HG02970 (cell line): ENCODE data around the gene USP3.

Experiments
- ATAC-seq: cut with Tn5 transposase; IDR thresholded peaks from one replicate; pipeline ENCODE4 v1.9.1; 2021; ENCODE audit warnings: mild to moderate bottlenecking, moderate library complexity, moderate number of reproducible peaks; ENCODE audit not compliant: unreplicated experiment, low FRiP score

Gene USP3

GRCh38 chr15:63494408-63494807, 10.0 kb upstream of the USP3 start:
- ATAC-seq = no peak

GRCh38 chr15:63495343-63495742, 9.1 kb upstream of the USP3 start:
- no peak for ATAC-seq

GRCh38 chr15:63495780-63496488, 8.5 kb upstream of the USP3 start:
- ATAC-seq = no peak

GRCh38 chr15:63497642-63498467, 6.5 kb upstream of the USP3 start:
- ATAC-seq = no peak

DNA sequence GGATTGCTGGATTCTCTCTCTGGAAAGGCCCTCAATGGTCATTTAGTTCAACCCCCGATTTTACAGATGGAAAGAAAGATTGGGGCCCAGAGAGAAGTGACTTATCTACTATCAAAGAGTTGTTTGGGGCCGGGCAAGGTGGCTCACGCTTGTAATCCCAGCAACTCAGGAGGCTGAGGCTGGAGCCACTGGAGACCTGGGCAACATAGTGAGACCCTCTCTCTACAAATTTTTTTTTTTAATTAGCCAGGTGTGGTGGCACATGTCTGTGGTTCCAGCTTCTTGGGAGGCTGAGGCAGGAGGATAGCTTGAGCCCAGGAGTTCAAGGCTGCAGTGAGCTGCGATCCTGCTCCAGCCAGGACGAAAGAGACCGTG, 5.2 kb upstream of the USP3 start:
- ATAC-seq = no peak

DNA sequence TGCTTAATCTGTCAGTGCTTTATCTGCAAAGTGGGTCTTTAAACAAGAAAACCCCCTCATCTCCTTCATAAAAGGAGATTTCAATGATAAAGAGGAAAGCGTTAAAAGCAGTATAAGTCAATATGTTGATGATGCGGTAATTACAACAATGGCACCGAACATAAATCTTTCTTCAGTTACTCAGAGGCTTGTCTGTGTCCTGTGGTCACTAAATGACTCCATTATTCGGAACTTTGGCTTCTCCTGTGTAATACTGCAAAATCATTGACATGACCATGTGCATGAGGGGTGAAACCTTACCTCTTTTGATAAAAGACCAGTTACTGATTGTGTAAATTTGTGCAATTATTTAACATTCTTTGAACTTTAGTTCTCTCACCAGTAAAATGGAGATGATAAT, 4.8 kb upstream of the USP3 start:
- ATAC-seq = no peak

- no peak for ATAC-seq
These were observed 3.8 kb upstream of the USP3 start for GRCh38 chr15:63500265-63501250.

GRCh38 chr15:63501256-63502089, 2.9 kb upstream of the USP3 start:
- no peak for ATAC-seq

GRCh38 chr15:63502137-63502766, 2.1 kb upstream of the USP3 start:
- ATAC-seq = no peak

DNA sequence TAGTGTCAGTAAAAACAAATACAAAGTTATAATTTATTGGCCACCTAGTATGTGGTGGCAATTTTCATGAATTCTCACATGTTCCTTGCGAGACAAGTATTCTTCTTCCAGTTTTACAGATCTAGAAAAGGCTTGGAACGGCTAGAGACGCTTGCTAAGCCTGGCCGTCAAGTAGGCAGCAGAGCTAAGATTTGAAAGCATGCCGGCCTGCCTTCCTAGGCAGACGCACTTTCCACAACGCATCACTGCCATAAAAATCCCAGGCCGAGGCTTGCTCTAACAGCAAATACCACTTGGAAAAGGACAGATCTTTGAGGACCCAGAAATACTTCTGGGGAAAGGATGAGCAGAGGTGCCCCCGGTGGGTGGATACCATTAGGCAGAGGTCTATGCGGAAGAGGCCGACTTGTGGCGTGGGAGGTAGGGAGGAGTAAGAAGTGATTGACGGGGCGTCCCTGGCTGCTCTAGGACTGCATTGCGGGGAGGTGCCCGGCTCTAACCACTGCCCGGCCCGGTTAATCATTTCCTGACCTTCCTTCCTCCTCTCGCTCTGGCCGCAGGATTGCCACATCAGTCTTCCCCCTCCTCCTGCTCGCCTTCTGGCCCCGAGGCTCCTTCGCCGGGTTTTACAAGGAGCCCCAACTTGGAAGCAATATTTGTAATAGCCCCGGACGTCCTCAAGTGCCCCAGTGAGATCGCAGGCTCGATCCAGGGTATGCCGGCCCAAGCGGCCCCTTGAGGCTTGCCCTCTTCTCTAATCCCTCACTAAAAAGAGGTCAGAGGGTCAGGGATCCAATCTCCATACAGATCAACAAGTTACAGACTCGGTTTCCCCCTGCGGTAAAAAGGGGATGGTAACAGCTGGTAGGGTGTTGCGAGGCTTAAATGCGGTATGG, 1.3 kb upstream of the USP3 start:
- ATAC-seq = peak; percentile 38

DNA sequence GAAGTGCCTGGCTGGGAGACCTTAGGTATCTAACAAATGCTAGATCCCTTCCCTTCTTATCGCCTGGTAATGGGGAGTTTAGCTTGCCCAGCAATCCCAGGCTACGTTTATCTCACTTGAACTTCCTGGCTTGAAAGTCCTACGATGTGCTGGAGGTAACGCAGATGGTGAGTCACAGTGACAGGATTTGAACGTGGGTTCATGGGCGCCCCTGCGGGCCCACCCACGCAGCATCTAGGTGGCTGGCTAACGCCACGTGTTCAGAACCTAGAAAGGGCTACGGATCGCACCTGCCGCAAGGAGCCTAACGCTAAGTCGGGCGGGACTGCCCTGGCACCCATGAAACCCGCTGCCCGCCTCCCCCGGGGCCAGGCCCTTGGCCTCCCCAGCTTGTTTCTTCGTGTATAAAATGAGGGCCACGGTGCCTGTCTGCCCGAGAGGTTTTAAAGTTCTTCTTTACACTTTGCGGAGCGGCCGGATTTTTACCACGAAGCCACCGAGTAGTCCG, 600 bp upstream of the USP3 start:
- ATAC-seq = peak; percentile 17

DNA sequence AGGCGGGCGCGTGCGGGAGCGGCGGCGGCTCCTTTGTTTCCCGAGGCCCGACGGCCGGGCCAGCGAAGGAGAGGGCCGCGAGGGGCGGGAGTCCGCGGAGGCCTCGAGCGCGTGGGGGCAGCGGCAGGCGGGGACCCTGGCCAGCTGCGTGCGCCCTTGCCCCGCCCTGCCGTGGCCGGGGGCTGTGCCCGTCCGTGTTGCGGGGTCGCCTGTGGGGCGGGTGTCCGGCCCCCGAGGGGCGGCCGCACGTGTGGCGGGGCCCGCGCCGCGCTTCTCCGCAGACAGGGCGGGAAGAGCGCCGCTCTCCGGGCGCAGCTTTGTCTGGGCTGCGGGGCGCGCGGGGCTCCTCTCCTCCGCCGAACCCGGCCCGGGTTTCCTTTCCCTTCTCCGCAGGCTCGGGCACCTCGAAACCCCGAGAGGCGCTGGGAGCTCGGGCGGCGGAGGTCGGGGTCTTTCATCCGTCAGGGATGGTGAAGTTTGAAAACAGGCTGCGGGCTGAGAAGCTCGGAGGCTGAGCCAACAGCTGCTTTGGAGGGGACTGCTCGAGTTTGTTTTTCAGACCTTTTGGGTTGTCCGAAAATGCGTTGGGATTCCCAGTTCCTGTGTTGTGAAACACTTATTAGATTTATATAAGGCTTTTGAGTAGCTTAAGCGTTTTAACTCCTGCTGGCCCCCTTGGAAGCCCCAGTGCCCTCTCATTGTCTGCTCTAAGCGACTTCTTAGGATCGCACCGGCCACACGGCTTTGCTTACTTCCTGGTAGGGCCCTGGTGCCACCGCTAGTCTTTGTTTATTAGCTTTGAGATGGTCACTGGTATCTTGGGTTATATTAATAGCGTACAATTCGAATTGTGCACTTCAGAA, 817 bp downstream of the USP3 start:
- peak; percentile 14 for ATAC-seq

- no peak for ATAC-seq
These were observed 1.4 kb downstream of the USP3 start for GRCh38 chr15:63505842-63506222.

DNA sequence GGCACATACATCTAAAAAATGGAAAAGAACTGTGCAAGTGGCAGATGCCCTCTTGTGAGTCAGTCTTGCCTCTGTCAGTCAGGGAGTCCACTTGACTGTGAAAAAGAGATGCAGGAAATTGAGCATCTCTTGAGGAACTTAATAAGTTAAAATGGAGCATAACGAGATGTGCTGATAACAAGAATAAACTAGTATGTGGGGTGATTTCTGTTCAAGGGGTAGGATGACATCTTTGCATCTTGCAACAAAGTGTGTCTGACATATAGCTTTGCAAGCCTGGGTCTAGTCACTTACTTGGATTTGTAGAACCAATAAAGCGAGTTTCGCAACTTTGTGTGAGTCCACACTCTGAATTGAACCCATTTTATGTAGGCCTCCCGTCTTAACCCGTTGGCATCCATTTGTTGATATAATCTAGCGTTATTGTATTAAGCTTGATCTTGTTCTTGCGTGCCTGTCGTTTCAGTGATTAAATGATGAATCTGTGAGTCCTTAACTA, 2.2 kb downstream of the USP3 start:
- ATAC-seq = no peak

DNA sequence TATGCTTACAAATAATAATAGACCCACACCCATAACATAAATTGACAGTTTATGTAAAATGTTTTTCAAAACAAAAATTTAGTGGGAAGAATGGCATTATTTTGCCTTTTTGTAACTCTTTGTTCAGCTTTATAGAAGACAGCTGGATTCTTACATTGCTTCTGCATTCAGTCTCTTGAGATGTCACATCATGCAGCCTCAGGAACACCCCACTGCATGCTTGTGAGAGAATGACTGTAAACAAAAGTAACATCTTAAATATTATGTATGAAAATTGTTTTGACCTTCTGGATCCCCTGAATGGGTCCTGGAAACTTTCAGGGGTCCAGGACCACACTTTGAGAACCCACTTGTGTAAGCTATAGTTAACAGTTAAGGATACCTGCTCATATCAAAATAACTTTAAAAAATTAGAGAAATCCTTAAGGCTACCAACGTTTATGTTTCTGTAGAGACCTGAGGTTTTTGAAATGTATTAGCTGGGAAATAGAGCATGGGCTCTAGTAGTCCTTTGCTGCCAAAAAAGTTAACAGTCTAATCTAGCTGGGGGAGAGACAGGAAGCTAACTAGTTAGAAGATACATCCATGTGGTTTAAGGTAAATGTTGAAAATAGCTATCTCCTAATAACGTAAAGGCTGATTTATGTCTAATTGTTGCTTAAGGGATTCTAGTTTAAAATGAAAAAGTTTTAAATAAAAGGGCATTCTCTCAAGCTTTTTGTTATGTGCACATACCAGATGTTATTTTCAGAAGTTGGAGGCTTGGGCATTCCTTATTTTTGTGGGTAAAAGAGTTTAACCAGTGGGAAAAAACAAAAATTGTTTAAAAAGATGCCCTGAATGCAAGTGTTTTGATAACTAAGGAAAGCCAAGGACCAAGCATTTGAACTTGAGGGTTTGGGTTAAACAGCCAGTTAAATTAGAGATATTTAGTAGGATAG, 3.8 kb downstream of the USP3 start:
- ATAC-seq = no peak
